HCT116 (cell line): Measurements from ENCODE around the gene SRGAP2C. TPM values are rescaled to one million over a fixed set of nuclear protein-coding genes. Genes with fewer than 3 reads are reported as not detected.
"Not testable (repeated sequence)": the region's sequence is repeated elsewhere in the genome, so short reads cannot be mapped to it uniquely, and the experiment has no call there.

ENCODE experiments used
- ATAC-seq: fragments of 200-7000 bp; cut with Tn5 transposase; 2 replicates; pipeline ENCODE4 v1.9.1; 2020; ENCODE audit warnings: mild to moderate bottlenecking, moderate library complexity
- Bru-seq: library from RNA; stranded (reverse); fragments of 400-500 nt; gene quantifications from one replicate; lab custom pipeline; 2021; lab: Mats Ljungman, UMichigan
- BruChase-seq, 2 experiments: library from RNA; stranded (reverse); fragments of 400-500 nt; gene quantifications; one replicate each; lab custom pipeline; 2021; lab: Mats Ljungman, UMichigan
- BruUV-seq: library from RNA; stranded (reverse); fragments of 400-500 nt; replicated peaks from 2 replicates; lab custom pipeline; 2021; lab: Mats Ljungman, UMichigan
- CTCF ChIA-PET: fragments of 300-600 bp; sonication (Branson Sonifier 250); formaldehyde crosslinking; loops from one replicate; lab custom pipeline; 2021; ENCODE audit warnings: antibody characterized with exemption; lab: Charles Lee
- POLR2A ChIA-PET: fragments of 300-600, 350-600 bp; sonication (Branson Sonifier 250); formaldehyde crosslinking; loops from one replicate; lab custom pipeline; 2021; ENCODE audit warnings: antibody characterized with exemption; lab: Charles Lee
- RAD21 ChIA-PET, 2 experiments: fragments of 300-600 bp; sonication (Branson Sonifier 250); formaldehyde crosslinking; loops; one replicate each; lab custom pipeline; 2023; ENCODE audit warnings: low total read pairs in 2 of 2; ENCODE audit not compliant: uncharacterized antibody in 2 of 2, unreplicated experiment in 2 of 2, low non-redundant PET in 1 of 2; lab: Charles Lee
- DNase-seq: peaks from one replicate; pipeline ENCODE4 v3.0.0-alpha.2; 2010; ENCODE audit warnings: low read depth, low spot score
- H2AFZ ChIP-seq: fragments of 200-600 bp; shearing (Covaris generic), sonication (generic); 2 replicates; pipeline ENCODE4 v1.6.1; 2017; ENCODE audit warnings: low read depth, mixed run types, mixed read lengths, antibody characterized with exemption, low read length; ENCODE audit not compliant: poor library complexity, severe bottlenecking
- H3K27ac ChIP-seq: 2 replicates; pipeline ENCODE4 v1.5.1; 2012; ENCODE audit warnings: low read depth, low read length
- H3K27me3 ChIP-seq: fragments of 200-600 bp; sonication (generic); 2 replicates; pipeline ENCODE4 v1.6.1; 2016; ENCODE audit warnings: mixed run types, low read length, mixed read lengths; ENCODE audit not compliant: insufficient read depth
- H3K36me3 ChIP-seq, 2 experiments: fragments of 200-500 bp in 1 of 2; fragments of 200-600 bp in 1 of 2; sonication (Bioruptor generic) in 1 of 2; sonication (generic) in 1 of 2; 2 replicates each; pipeline versions ENCODE4 v1.5.1 to v1.6.1; 2014 to 2016; ENCODE audit warnings: low read length in 2 of 2, inconsistent platforms in 1 of 2, mixed read lengths in 1 of 2, mixed run types in 1 of 2; ENCODE audit not compliant: insufficient read depth in 2 of 2, control insufficient read depth in 1 of 2
- H3K4me1 ChIP-seq, 2 experiments: fragments of 200-600 bp in 1 of 2; sonication (generic) in 1 of 2; 2 replicates each; pipeline versions ENCODE4 v1.5.1 to v1.6.1; 2012 to 2017; ENCODE audit warnings: low read length in 2 of 2, inconsistent platforms in 1 of 2, mild to moderate bottlenecking in 1 of 2, mixed read lengths in 1 of 2, mixed run types in 1 of 2, moderate library complexity in 1 of 2; ENCODE audit not compliant: insufficient read depth in 2 of 2, control insufficient read depth in 1 of 2
- H3K4me2 ChIP-seq: fragments of 200-600 bp; sonication (generic); 2 replicates; pipeline ENCODE4 v1.6.1; 2017; ENCODE audit warnings: mixed run types, low read length, mixed read lengths
- H3K4me3 ChIP-seq, 2 experiments: fragments of 200-600 bp in 1 of 2; sonication (generic) in 1 of 2; replicated peaks in 1 of 2; 2 replicates each; pipeline ENCODE4 v1.5.1; 2011 to 2016; ENCODE audit warnings: low read length in 2 of 2, control low read depth in 1 of 2, low read depth in 1 of 2, mild to moderate bottlenecking in 1 of 2, mixed read lengths in 1 of 2, mixed run types in 1 of 2
- H3K79me2 ChIP-seq: fragments of 200-600 bp; sonication (generic); 2 replicates; pipeline ENCODE4 v1.6.1; 2017; ENCODE audit warnings: mild to moderate bottlenecking, mixed run types, low read length, moderate library complexity, mixed read lengths; ENCODE audit not compliant: insufficient read depth
- H3K9ac ChIP-seq: fragments of 200-600 bp; sonication (generic); 2 replicates; pipeline ENCODE4 v1.6.1; 2016; ENCODE audit warnings: low read length, mixed read lengths
- H3K9me2 ChIP-seq: fragments of 200-600 bp; sonication (generic), shearing (Covaris generic); 2 replicates; pipeline ENCODE4 v1.6.1; 2017; ENCODE audit warnings: mixed run types, mild to moderate bottlenecking, moderate library complexity; ENCODE audit not compliant: insufficient read depth
- H3K9me3 ChIP-seq, 2 experiments: fragments of 200-500 bp in 1 of 2; fragments of 200-600 bp in 1 of 2; sonication (Bioruptor generic) in 1 of 2; sonication (generic) in 1 of 2; 2 replicates each; pipeline ENCODE4 v1.6.1; 2014 to 2017; ENCODE audit warnings: low read length in 2 of 2, mixed read lengths in 2 of 2, inconsistent platforms in 1 of 2, low read depth in 1 of 2, mild to moderate bottlenecking in 1 of 2, mixed run types in 1 of 2, moderate library complexity in 1 of 2; ENCODE audit not compliant: control insufficient read depth in 1 of 2, insufficient read depth in 1 of 2
- H4K20me1 ChIP-seq: fragments of 200-600 bp; sonication (generic), shearing (Covaris generic); 2 replicates; pipeline ENCODE4 v1.6.1; 2017; ENCODE audit warnings: mixed run types, mild to moderate bottlenecking, moderate library complexity; ENCODE audit not compliant: insufficient read depth
- SP1 ChIP-seq: IDR thresholded peaks from 2 replicates; pipeline ENCODE4 v1.6.1; 2012; ENCODE audit warnings: low read depth
- intact Hi-C: fragments of 100-400 bp; cut with micrococcal nuclease; formaldehyde crosslinking; loops from 2 replicates; pipeline ENCODE4 v1.10.0; 2022
- long read RNA-seq: library from polyadenylated mRNA; unstranded; transcript quantifications from one replicate; pipeline ENCODE4 v2.0.0, GENCODE V29; 2021; ENCODE audit not compliant: unreplicated experiment
- polyA plus RNA-seq: library from polyadenylated mRNA; unstranded; fragments of >200 nt; gene quantifications from 2 replicates; pipeline ENCODE4 v1.2.1, GENCODE V29; 2012; ENCODE audit warnings: missing spikeins
- total RNA-seq: library from RNA; stranded (reverse); gene quantifications from one replicate; pipeline ENCODE4 v1.2.1, GENCODE V29; 2021; ENCODE audit not compliant: unreplicated experiment

SRGAP2C gene
- 21.3 TPM for total RNA-seq
- polyA plus RNA-seq = 2.5 and 3.0 TPM in 2 replicates
- Bru-seq, nascent RNA = percentile 51 among the genes with signal in this experiment
- percentile 41 among the genes with signal in this experiment for BruChase-seq, experiment 1, labeled RNA remaining after a 6-hour chase
- percentile 43 among the genes with signal in this experiment for BruChase-seq, experiment 2, labeled RNA remaining after a 2-hour chase
- long read RNA-seq, full-length matches to known transcripts = 13 of 33 reads
- long read RNA-seq, partial matches to known transcripts = 8 of 33 reads
- long read RNA-seq, other reads (novel, unspliced or antisense) = 12 of 33 reads

DNA sequence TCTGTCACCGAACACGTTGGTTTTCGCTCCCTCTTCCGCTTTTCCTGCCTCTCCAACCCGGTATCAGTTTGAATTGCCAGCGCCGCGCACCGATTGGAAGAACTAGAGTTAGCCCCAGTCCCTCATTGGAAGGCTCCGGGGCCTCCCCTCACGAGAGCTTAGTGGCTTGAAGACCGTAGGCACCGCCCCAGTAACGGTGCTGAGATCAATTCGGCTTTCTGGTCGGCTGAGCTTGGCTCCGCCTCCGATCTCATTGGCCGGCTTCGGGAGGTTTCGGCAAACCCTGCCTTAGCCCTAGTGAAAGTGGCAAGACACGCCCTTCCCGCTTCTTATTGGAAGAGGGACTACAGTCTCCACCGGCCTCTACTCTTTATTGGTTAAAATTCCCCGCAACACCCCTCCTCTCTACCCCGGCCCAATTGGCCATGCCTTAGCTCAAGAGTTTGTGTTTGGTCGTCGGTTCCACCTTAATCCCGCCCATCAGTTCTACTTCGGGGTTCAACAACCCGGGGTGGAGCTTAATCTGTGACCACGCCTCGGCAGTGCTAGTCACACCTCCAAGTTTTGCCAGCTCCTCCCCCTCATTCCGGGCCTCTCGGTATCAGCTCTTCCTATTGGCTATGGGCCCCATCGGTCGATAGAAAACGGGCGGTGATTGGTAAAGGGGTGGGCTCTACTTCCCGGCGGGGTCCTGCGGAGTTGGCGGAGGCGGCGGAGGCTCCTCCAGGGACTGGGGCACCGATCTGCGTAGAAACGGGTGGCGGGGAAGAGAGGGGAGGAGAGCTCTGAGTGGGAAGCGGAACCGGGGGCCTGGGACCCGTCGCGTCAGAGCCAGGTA, at the start of gene SRGAP2C, which contains the start of gene FAM72B:
SRGAP2C (plus strand) TSS at position 686 of the 838 bp plus-strand sequence. CDS start 2,472 bp downstream, outside the sequence.
FAM72B (minus strand) TSS at position 51 of the 838 bp plus-strand sequence. CDS start 851 bp downstream, outside the sequence.
- RAD21 ChIA-PET, H3K9me3 ChIP-seq, H4K20me1 ChIP-seq, intact Hi-C loops, H3K27ac ChIP-seq, H3K4me1 ChIP-seq, H3K27me3 ChIP-seq, H3K9me2 ChIP-seq, BruUV-seq, H3K36me3 ChIP-seq, H3K79me2 ChIP-seq, POLR2A ChIA-PET: not testable (repeated sequence)
- peak within 1 kb of the TSS; percentile 39; the same call in 1 of the 2 replicates for H3K9ac ChIP-seq
- H3K4me3 ChIP-seq = peak within 1 kb of the TSS; percentile 38 to 44; a peak in 3 of 4 replicates
- peak; percentile 44; the same call in 1 of the 2 replicates for TF ChIP-seq SP1
- TF ChIP-seq, all 23 proteins: peak for 1; not testable (repeated sequence) for 22
- ATAC-seq (peak; percentile 86), DNase-seq (peak; percentile 87)
- CTCF ChIA-PET, H2AFZ ChIP-seq: not testable (repeated sequence)
- peak within 1 kb of the TSS; percentile 21; the same call in 1 of the 2 replicates for H3K4me2 ChIP-seq

DNA sequence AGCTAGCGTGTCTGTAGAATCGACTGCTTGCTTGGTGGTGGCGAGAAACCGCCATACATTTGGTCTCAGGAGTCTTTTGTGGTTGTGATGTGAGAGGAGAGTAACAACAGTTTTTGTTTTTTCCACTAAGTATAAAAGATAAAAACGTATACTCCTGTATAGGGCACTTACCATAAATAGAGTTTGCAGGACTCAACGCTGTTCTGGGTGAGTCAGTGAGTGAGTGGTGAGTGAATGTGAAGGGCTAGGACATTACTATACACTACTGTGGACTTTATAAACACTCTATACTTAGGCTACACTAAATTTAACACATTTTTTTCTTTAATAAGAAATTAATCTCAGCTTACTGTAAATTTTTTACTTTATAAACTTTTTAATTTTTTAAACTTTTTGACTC, 44.4 kb upstream of the SRGAP2C start:
- H3K27ac ChIP-seq, POLR2A ChIA-PET, H3K79me2 ChIP-seq, H4K20me1 ChIP-seq, intact Hi-C loops, CTCF ChIA-PET, BruUV-seq, H3K4me1 ChIP-seq, H3K9me2 ChIP-seq, DNase-seq, H3K9ac ChIP-seq, RAD21 ChIA-PET, H2AFZ ChIP-seq, H3K36me3 ChIP-seq, H3K9me3 ChIP-seq, H3K27me3 ChIP-seq, ATAC-seq, H3K4me3 ChIP-seq, H3K4me2 ChIP-seq: not testable (repeated sequence)

DNA sequence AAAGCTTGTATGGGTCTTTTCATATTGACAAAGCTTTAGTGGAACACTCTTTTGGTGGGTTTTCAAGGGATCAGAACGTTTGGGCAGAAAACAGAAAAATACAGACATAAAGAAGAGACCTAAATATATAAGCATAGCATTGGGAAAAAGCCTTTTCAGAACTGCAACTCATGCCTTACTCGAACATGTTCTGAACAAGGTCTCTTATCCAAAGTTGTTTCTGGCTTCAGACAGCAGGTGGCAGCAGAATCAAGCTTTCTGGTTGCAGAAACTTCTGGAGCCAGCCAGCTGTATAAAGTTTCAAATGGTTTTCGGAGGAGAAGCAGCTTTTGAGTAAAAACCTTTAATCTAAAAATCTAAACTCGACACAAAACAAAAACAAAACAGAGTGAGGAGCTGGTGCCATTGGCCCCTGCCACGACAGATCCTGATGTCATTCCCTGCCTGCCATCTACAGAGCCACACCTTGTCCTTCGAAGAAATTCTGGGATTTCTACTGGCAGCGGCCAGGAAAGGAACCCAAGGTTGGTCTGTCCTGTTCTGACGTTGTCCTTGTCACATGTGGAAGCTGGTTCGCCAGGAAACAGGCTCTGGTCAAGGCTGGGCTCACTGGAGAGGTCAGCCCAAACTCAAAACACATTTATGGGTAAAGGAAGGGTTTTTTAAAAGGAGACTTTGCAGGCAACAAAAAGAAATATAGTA, 36.1 kb upstream of the SRGAP2C start:
- BruUV-seq, DNase-seq, H3K27ac ChIP-seq, H3K27me3 ChIP-seq, H3K9me2 ChIP-seq, H2AFZ ChIP-seq, H3K4me3 ChIP-seq, H3K9me3 ChIP-seq, H3K9ac ChIP-seq, H3K4me2 ChIP-seq, H3K79me2 ChIP-seq, H4K20me1 ChIP-seq, CTCF ChIA-PET, intact Hi-C loops, H3K4me1 ChIP-seq, RAD21 ChIA-PET, H3K36me3 ChIP-seq, POLR2A ChIA-PET: not testable (repeated sequence)
- ATAC-seq = peak; percentile 85

DNA sequence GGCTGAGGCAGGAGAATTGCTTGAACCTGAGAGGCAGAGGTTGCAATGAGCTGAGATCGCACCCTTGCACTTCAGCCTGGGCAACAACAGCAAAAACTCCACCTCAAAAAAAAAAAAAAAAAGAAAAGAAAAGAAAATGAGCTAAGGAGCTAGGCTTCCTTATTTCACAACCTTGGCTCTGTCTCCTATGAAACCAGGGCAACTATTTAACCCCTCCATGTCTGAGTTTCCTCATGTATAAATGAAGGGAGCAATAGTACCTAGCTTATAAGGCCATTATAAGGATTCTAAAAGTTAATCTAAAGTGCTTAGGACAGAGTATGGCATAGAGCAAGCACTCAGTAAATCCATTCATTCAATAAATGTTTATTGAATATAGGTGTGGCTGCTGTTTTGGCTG, 33.5 kb upstream of the SRGAP2C start:
- ATAC-seq, BruUV-seq, H2AFZ ChIP-seq, H4K20me1 ChIP-seq, H3K4me1 ChIP-seq, H3K4me3 ChIP-seq, H3K4me2 ChIP-seq, H3K36me3 ChIP-seq, intact Hi-C loops, H3K9me2 ChIP-seq, H3K27me3 ChIP-seq, H3K27ac ChIP-seq, DNase-seq, RAD21 ChIA-PET, POLR2A ChIA-PET, CTCF ChIA-PET, H3K9ac ChIP-seq, H3K9me3 ChIP-seq, H3K79me2 ChIP-seq: not testable (repeated sequence)
